Lower leg skin (tissue), 3 donors: ENCODE data around the gene VSX1.

Source experiments
- POLR2A ChIP-seq, 2 donors: fragments of 450-650 bp; IDR thresholded peaks; one replicate each; pipeline ENCODE4 v1.6.1; 2016 to 2017; ENCODE audit warnings: antibody characterized with exemption in 2 of 2, mild to moderate bottlenecking in 1 of 2, moderate library complexity in 1 of 2
- TF ChIP-seq, protein P1 (sequence below), 3 donors: fragments of 450-650 bp; IDR thresholded peaks; one replicate each; pipeline ENCODE4 v1.5.1; 2016; ENCODE audit warnings: antibody characterized with exemption in 3 of 3, mild to moderate bottlenecking in 3 of 3, moderate library complexity in 2 of 3

DNA sequence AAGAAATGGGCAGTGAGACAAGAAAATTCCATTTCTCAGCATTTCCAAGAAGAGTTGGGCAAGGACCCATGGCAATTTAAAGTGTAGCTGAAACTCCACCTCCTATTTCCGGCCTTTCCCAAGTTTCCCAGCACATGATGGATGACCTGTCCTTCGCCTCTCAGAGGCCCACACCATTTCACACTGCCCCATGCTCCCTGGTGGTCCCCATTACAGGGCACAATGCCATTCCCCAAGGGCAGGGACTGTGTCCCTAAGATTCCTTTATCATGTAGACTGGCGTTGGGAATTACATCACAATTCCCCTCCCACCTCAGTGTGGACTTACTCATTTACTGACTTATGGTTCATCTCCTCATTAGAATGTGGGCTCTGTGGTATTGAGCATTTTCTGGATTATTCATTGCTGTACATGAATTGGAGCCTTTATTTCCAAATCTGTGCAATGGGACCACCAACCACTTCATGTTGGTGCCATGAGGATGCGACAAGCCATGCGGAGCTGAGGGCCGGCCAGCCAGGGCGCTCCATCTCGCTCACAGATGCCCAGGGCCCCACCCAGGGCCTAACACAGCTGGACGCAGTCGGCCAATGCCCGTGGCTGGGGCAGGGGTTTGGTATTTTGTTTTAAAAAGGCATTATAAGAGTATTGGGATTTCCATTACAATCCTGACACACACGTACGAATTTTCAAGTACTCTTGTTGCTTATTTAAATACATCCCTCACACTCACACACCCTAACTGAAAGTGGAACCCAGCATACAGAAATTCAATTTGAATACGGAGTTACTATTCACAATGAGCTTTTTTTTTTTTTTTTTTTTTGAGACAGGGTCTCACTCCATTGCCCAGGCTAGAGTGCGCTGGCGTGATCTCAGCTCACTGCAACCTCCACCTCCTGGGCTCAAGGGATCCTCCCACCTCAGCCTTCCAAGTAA lies 29.4 kb downstream of the VSX1 start:
- no peak for TF ChIP-seq POLR2A (IDR thresholded peaks at IDR 0.05)
- TF ChIP-seq, protein P1, sequence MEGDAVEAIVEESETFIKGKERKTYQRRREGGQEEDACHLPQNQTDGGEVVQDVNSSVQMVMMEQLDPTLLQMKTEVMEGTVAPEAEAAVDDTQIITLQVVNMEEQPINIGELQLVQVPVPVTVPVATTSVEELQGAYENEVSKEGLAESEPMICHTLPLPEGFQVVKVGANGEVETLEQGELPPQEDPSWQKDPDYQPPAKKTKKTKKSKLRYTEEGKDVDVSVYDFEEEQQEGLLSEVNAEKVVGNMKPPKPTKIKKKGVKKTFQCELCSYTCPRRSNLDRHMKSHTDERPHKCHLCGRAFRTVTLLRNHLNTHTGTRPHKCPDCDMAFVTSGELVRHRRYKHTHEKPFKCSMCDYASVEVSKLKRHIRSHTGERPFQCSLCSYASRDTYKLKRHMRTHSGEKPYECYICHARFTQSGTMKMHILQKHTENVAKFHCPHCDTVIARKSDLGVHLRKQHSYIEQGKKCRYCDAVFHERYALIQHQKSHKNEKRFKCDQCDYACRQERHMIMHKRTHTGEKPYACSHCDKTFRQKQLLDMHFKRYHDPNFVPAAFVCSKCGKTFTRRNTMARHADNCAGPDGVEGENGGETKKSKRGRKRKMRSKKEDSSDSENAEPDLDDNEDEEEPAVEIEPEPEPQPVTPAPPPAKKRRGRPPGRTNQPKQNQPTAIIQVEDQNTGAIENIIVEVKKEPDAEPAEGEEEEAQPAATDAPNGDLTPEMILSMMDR (IDR thresholded peaks at IDR 0.05), result no peak
